GM19193 (cell line): Measurements from ENCODE around the gene ELMO2.

Source experiments
- POLR2A ChIP-seq: IDR thresholded peaks from 4 replicates; pipeline ENCODE4 v1.6.1; 2011; ENCODE audit not compliant: insufficient read depth, insufficient read length; ENCODE audit errors: extremely low read depth

Gene ELMO2

DNA sequence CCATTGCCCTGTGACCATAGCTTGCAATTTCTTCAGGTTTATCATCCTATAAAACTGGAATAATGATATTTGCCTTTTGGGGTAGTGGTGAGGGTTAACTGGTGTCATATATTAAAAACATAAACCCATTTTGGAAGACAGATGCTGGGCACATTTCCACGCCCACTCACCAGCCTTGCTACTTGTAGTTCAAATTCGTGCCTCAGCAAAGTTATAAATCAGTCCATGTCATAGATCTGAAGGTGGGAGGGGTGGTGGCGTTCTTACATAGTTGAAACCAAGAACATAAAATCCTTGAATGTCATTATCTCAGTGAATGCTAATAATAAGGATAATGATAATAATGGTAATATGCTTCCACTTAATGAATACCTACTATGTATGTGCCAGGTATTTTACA lies 9.4 kb upstream of the ELMO2 start:
- no peak for TF ChIP-seq POLR2A

DNA sequence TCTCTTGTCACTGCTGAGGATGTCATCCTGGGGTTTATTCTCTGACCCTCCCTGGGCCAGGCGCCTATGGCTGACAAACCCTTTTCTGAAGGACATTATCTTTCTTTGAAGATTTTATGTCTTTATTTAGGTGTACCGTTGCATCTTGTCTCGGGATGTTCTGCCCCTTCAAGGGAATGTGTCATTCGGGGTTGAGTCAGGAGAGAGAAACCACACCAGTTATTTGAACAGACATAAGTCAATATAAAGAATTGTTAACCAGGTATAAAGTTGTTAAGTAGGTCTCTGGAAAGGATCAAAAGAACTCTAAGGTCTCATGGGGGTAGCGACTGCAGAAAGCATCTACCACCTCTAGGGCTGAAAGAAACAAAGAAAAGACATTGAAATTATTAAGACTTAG lies 8.2 kb upstream of the ELMO2 start:
- no peak for TF ChIP-seq POLR2A

DNA sequence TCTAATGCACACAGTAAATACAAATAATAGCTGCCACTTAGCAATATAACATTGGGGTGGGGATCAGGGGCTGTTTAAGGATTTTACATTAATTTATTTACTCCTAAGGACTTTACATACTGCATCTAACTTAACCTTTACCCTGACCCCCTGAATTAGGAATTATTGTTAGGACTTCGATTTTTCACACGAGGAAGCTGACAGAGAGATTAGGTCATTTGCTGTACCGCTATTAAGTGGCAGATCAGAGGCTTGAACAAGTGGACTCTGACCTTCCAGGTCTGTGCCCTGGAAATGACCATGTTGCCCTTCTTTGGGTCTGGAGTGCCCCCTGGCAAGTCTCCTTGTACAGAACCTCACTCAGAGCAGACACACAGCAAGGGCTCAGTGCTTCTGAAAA lies 5.2 kb upstream of the ELMO2 start:
- TF ChIP-seq POLR2A, result no peak

DNA sequence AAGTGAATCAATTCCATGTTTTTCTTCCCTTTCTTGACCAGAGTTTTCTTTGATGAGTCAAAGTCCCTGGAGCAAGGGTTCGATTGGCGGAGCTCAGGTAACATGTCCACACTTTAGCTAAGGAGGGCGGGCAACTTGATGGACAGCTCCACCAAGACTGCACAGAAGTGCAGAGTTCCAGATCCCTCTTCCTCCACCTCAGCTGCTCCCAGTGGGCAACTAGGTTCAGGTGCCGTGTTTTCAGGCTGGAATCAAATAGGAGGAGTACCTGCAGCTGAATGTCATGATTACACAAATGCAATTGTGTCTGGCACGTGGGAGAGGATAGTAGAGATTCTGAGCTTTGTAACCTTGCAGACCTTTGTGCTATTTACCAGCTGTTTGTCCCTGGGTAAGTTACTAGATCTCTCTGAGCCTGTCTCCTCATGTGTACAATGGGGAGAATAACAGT lies 1.9 kb upstream of the ELMO2 start:
- TF ChIP-seq POLR2A, result no peak

DNA sequence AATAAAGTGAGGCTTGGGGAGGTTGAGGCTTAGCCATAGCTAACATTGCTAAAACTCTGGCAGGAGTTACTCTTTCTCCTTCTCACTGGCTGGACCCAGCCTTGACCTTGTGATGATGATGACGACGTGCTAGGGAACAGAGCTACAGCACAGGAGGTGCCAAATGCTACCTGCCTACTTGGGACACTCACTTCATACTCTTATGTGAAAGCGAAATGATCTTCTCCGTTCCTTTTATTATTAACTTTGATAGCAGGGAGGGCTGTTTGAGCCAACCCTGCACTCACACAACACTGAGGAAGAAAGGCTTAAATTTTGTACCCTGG lies 1.2 kb upstream of the ELMO2 start:
- no peak for TF ChIP-seq POLR2A

DNA sequence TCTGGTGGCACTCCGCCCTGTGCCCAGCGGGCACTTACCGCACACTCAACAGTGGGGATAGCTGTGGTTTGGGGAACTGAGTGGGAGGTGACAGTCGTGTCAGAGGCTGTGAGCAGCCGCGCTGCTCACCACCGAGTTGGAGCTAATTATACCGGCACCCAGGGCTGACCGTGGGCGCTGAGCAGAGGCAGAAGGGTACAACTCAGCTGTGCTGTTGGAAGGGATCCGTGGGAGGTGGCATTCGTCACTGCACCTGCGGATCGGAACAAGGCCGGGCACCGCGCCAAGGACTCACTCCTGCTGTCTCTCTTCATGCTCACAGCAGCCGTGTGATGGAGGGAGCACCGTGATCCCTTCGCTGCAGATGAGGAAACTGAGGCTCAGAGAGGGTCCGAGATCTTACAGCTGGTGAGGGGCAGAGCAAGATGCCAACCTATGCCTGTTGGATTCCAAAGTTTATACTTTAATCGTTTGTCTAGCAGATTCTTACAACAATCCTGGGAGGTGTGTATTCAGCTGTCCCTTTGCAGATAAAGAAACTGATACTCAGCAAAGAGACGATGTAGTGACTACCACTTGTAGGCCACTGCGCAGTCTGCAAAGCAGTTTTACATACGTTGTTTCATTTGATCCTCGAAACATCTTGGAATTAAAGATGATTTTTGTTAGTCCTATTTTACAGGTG lies 713 bp upstream of the ELMO2 start:
- no peak for TF ChIP-seq POLR2A

DNA sequence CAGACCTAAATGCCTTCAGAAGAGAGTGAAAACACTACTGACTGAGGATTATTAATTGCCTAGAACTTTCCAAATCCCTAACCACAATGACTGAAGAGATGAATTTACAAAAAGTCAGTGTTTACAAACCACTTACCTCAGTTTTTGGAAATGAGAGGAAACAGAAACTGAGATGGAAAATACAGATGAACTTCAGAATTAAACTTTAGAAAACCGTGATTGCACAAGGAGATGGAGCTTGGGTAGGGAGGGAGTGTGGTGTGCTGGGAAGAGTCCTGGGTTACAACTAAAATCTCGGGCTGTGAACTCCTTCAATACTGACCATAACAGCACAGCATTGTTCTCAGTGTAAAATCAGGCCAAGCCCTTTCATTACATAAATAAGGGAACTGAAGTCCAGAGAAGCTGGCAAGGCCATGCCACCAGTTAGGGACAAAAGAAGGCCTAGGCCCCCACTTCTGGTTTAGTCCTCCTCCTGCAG lies 4.0 kb downstream of the ELMO2 start:
- no peak for TF ChIP-seq POLR2A

DNA sequence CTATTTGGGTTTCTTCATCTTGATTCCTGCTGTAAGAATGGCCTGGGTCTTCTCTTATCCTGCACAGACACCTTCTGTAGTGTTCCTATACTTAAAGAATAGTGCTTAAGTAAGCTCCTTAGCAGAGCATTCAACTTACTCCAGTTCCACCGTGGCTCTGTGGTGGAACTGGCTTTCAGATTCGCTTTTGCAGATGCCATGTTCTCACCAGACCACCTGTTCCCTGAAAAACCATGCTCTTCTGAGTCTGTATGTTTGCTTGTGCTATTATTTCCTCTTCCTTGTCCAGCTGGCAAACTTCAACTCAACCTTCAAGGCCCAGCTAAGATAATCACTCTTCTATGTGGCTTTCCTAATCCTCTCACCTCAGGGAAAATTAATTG lies 4.9 kb downstream of the ELMO2 start:
- no peak for TF ChIP-seq POLR2A

DNA sequence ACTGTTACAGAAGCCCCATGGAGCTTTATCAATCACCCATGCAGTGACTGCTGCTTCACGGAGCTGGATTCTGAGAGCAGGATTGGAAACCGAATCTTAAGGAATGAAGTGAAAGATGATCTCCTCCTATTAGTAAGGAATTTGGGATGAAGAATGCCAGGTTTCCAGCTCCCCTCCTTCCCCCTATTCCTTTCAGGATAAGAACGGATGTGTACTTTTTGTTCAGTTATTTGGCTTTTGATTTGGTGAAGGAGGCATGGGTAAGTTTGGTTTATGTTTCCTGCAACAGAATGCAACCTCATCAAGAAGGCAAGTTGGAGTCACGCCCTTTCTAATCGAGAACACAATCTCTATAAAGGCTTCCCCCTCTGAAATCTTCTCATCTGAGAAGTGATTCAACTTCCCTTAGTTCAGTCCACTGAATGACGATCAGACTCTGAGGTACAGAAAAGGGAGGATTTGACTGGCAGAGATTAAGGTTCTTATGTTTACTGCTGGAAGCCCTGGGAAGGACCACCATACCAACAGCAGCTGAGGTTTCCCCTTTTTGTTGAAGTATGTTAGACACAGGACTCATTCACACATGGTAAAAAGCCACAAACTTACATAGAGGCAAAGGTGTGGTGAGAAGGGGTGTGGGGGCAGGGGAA lies 5.5 kb downstream of the ELMO2 start:
- no peak for TF ChIP-seq POLR2A

DNA sequence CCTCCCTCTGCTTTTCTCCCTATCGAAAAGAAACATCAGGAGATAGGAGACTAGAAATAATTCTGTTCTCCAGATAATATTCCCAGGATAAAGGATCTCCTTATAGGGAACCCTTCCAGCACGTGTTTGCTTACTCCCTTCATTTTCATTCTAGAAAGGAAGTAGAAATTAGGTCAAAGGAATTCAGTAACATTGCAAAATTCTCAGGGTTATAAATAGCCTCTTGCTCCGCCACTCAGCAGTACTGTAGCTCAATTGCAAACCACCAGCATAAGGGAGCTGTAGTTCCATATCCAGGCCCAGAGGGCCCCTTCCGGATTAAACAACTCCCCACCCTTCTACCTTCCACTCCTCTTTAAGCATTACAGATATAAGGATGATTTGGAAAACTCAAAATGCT lies 6.2 kb downstream of the ELMO2 start:
- no peak for TF ChIP-seq POLR2A

DNA sequence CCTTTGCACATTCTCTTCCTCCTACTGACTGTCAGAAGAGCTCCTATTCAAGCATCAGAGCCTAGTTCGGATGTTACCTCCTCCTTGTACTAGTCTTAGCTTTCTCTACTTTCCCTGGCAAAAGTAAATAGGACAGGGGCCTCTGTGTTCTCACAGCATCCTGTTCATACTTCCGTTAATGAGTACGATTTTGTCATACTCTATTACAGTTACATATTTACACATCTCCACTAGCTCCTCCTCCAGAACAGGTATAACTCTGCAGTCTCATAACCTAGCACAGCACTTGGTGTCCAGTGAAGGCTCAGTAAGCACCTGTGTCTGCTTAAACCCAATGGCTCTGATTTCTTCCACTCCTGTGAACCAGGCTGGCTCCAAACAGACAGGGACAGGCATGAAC lies 7.0 kb downstream of the ELMO2 start:
- no peak for TF ChIP-seq POLR2A

DNA sequence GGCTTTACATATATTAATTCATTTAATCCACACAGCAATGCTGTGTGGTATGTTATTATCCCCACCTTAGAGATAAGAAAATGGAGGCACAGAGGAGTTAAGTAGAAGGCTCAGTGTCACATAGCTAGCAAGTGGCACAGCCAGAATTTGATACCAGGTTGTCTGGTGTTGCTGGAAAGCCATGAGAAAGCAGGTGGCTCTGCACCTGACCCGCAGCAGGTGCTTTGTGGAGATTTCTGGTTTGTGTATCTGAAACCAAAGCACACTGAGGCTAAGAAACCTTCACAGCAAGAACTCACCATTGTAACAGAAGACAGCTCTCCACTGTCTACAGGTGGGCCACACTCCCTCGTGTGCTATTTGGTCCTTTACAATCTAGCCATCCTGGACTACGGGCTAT lies 7.5 kb downstream of the ELMO2 start:
- TF ChIP-seq POLR2A, result no peak

DNA sequence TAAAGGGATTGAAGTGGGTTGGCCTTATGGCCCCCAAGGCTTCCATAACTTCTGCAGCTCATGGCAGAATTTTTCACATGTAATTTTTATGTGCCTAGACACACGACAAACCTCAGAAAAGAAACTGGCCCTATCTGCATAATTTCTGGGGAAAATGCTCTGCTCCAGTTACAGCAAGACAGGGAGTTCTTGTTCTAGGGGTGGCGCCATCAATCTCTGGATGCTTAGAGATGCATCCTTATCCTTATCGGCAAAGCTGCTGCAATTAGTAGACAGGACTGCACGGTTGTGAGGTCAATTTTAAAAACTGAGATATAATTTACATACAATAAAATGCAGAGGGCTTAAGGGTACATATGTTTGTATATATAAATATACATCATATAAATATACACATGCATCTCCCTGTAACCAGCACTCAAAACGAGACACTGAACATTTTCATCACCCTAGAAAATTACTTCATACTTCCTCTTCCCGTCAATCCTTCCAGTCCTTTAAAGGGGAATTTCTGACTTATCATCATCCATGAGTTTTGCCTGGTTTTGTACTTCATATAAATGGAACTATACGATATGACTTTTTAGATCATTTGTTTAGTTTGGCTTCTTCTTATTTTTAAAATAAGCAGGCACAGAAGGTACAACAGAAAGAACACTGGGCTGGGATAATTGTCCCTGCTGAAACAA lies 10.2 kb downstream of the ELMO2 start:
- TF ChIP-seq POLR2A, result no peak

DNA sequence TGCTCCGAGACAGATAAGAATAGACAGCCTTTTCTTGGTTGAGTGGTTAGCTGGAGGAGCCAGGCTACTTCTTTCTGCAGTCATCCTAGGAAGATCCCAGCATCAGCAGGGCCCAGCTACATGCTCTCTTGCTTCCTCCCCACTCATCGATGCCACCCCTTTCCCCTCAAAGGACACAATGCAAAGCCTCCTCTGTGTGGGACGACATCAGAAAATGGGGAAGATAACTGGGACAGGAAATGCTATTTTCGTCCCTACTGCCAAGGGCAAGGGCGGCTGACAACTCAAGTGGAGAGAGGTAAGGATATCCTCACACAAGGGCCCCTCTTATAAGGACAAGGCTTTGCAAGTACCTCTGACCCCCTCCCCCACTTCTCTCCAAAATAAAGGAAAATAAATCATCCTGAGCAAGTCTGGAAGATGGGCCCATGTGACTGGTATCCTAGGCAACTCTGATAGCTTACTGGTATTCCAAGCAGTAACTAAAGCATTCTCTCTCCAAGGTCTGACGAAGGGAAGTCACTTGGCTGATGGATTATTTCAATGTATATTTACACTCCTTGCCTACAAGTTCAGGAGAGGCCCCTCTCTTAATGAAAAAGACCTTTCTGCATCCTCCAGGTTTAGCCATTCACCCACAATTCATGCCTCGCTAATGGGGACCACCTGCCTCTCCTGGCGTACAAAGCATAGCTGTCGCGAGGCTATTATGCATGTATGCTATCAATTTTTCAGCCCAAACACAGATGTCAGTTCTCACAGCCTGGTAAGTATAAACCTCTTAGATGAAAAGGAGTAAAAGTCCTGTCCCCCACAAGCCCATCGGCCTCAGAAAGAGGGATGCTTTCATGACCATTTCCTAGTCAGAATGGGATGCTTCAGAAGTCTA lies 11.3 kb downstream of the ELMO2 start:
- no peak for TF ChIP-seq POLR2A

DNA sequence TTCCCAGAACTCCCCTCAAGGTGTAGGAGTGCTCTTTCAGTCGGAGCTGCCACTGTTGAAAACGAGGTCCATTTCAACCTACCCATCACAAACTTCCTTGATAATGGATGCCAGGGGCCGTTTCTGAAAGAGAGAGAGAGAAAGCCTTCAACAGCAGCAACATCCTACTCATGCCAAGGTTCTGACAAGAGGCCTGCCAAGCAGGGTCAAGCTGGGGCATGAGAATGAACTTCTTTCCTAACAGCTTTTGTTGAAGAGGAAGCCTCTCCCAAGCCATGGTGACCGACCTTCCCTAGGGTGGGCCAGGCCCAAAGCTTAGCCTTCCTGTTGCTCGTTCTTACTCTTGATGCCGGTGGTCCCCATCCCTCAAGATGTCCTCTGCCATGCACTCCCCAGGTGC lies 12.4 kb downstream of the ELMO2 start:
- TF ChIP-seq POLR2A, result no peak
